NB4 (cell line): ENCODE results near the gene MPND.

Experiments used
- POLR2A ChIP-seq: IDR thresholded peaks from 2 replicates; pipeline ENCODE4 v1.6.1; 2011; ENCODE audit warnings: mild to moderate bottlenecking; ENCODE audit not compliant: insufficient read length; ENCODE audit errors: extremely low read depth
- TF ChIP-seq, protein P1 (sequence below): IDR thresholded peaks from one replicate; pipeline ENCODE4 v1.5.1; 2012; ENCODE audit warnings: low read depth, low read length

DNA sequence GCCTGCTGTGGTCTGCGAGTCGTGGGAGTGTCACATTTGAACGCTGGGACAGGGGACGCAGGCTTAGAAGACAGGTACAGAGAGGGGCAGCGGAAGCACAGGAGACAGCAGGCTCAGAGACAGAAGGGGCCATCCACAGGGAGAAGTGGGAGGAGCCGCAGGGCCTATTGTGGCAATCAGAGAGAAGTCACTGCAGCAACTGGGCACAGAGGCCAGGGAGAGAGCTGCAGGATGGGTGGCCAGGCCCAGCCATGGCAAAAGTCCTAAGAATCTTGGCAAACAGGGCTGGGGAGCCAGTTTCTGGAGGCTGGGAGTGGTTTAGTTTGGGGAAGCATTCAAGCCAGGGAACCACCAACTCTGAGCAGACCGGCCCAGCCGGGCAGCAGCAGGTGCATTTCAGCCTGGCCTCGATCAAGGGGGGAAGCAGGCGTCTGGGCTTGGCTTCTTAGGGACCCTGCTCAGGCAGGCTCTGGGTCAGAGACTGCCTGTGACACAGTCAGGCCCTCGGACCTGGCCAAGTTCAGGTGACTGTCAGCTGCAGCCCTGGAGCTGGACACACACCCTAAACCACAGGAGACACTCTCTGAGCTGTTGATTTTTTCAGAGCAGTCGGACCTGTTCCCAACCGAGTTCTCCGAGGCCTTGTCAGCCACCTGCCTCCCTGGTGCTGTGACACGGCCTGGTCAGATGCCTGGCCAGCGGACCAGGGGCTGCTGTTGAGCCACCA, 45.1 kb downstream of the MPND start:
- TF ChIP-seq, protein P1, sequence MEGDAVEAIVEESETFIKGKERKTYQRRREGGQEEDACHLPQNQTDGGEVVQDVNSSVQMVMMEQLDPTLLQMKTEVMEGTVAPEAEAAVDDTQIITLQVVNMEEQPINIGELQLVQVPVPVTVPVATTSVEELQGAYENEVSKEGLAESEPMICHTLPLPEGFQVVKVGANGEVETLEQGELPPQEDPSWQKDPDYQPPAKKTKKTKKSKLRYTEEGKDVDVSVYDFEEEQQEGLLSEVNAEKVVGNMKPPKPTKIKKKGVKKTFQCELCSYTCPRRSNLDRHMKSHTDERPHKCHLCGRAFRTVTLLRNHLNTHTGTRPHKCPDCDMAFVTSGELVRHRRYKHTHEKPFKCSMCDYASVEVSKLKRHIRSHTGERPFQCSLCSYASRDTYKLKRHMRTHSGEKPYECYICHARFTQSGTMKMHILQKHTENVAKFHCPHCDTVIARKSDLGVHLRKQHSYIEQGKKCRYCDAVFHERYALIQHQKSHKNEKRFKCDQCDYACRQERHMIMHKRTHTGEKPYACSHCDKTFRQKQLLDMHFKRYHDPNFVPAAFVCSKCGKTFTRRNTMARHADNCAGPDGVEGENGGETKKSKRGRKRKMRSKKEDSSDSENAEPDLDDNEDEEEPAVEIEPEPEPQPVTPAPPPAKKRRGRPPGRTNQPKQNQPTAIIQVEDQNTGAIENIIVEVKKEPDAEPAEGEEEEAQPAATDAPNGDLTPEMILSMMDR, result no peak
- TF ChIP-seq POLR2A, result no peak
